Activated CD4-positive, alpha-beta T cell treated with anti-CD3 and anti-CD28 coated beads for 36 hours (primary cell): Measurements from ENCODE around the gene BOD1L2. TPM values are rescaled to one million over a fixed set of nuclear protein-coding genes. Genes with fewer than 3 reads are reported as not detected.

Experiments used
- ATAC-seq: fragments of 200-7000 bp; cut with Tn5 transposase; one replicate; pipeline ENCODE4 v1.10.0; 2021; ENCODE audit warnings: mild to moderate bottlenecking, moderate library complexity
- CTCF ChIA-PET: fragments of 350-600 bp; sonication (Branson Sonifier 250); formaldehyde crosslinking; loops from one replicate; lab custom pipeline; 2021; ENCODE audit warnings: antibody characterized with exemption; lab: Charles Lee
- POLR2A ChIA-PET: fragments of 350-600 bp; sonication (Branson Sonifier 250); formaldehyde crosslinking; loops from one replicate; lab custom pipeline; 2021; ENCODE audit warnings: antibody characterized with exemption, inconsistent platforms; lab: Charles Lee
- DNase-seq: peaks from one replicate; pipeline ENCODE4 v3.0.0-alpha.2; 2020
- H3K27ac Mint-ChIP-seq: one replicate; pipeline ENCODE4 v1.8.0; 2021; ENCODE audit warnings: mixed read lengths
- H3K27me3 Mint-ChIP-seq: one replicate; pipeline ENCODE4 v1.8.0; 2021; ENCODE audit warnings: mixed read lengths
- H3K36me3 Mint-ChIP-seq: one replicate; pipeline ENCODE4 v1.8.0; 2021; ENCODE audit warnings: low read depth, mixed read lengths
- H3K4me1 Mint-ChIP-seq: one replicate; pipeline ENCODE4 v1.8.0; 2021; ENCODE audit warnings: mixed read lengths
- H3K4me3 Mint-ChIP-seq: one replicate; pipeline ENCODE4 v1.8.0; 2021; ENCODE audit warnings: mild to moderate bottlenecking, moderate library complexity, mixed read lengths
- H3K9me3 Mint-ChIP-seq: one replicate; pipeline ENCODE4 v1.8.0; 2021; ENCODE audit warnings: low read depth, mixed read lengths
- intact Hi-C, 2 experiments: fragments of 100-400 bp; cut with DNase I in 1 of 2; cut with micrococcal nuclease in 1 of 2; formaldehyde crosslinking; loops; one replicate each; pipeline versions ENCODE4 v1.14.2 to v1.15.1; 2022 to 2024; cut with DNase I, micrococcal nuclease
- total RNA-seq, 2 experiments: library from RNA; stranded (reverse); gene quantifications; one replicate each; pipeline ENCODE4 v1.2.3, GENCODE V29; 2021

Gene BOD1L2
- total RNA-seq, 2 experiments from 2014 or later, result not detected

- no peak for DNase-seq
- POLR2A ChIA-PET, result no interaction called here
- H3K36me3 Mint-ChIP-seq, result no peaks in the 10 kb centered on the region
- intact Hi-C loops, result no loop called here
- no peak overlapping the region for H3K27ac Mint-ChIP-seq
- no peak for ATAC-seq
- H3K4me3 Mint-ChIP-seq, result no peak overlapping the region
- H3K4me1 Mint-ChIP-seq, result no peaks in the 10 kb centered on the region
- peaks cover 18% of the 10 kb centered on the region for H3K27me3 Mint-ChIP-seq
- H3K9me3 Mint-ChIP-seq, result no peaks in the 10 kb centered on the region
- CTCF ChIA-PET, result no interaction called here
Observed at GRCh38 chr18:57198073-57198472, 51.2 kb downstream of the BOD1L2 start.

Other genes with a start within 250 kb of the BOD1L2 start
- gene ST8SIA3, start 205.5 kb downstream of the BOD1L2 start, total RNA-seq, result not detected